Activated CD8-positive, alpha-beta memory T cell treated with anti-CD3 and anti-CD28 coated beads, Interleukin-2, amount 50 U/mL, for 1 hour (primary cell): ENCODE measurements around the gene C11orf71.

Source experiments
- DNase-seq: peaks from one replicate; pipeline ENCODE4 v3.0.0-alpha.2; 2020; ENCODE audit errors: extremely low read depth

C11orf71 gene

GRCh38 chr11:114400216-114400914 is at the start of gene C11orf71, which contains the start of gene RBM7:
Gene C11orf71, minus strand, starts transcription at chr11:114400511. Its CDS starts 180 bp downstream, at chr11:114400331.
Gene RBM7, plus strand, starts transcription at chr11:114400666. Its CDS starts 6 bp downstream, at chr11:114400672.
- DNase-seq = peak; percentile 93

- DNase-seq = no peak
Observed at GRCh38 chr11:114449845-114450244, 49.5 kb upstream of the C11orf71 start.

GRCh38 chr11:114448749-114449482 is 48.6 kb upstream of the C11orf71 start:
- DNase-seq = no peak

- no peak for DNase-seq
Observed at GRCh38 chr11:114447892-114448291, 47.6 kb upstream of the C11orf71 start.

GRCh38 chr11:114447444-114447843 is 47.1 kb upstream of the C11orf71 start:
- DNase-seq = no peak

- DNase-seq = no peak
Observed at GRCh38 chr11:114442536-114442935, 42.2 kb upstream of the C11orf71 start.

- no peak for DNase-seq
Observed at GRCh38 chr11:114441921-114442320, 41.6 kb upstream of the C11orf71 start.

- DNase-seq = no peak
Observed at GRCh38 chr11:114440971-114441763, 40.9 kb upstream of the C11orf71 start.

GRCh38 chr11:114440121-114440860 is 40.0 kb upstream of the C11orf71 start:
- DNase-seq = no peak

GRCh38 chr11:114439229-114440120 is 39.2 kb upstream of the C11orf71 start, which contains the start of gene REXO2:
Gene REXO2, plus strand, starts transcription at chr11:114439467. Its CDS starts 62 bp downstream, at chr11:114439529.
- peak; percentile 79 for DNase-seq

- DNase-seq = no peak
Observed at GRCh38 chr11:114438303-114438702, 38.0 kb upstream of the C11orf71 start.

GRCh38 chr11:114433376-114433775 is 33.1 kb upstream of the C11orf71 start:
- DNase-seq = no peak

GRCh38 chr11:114432893-114433292 is 32.6 kb upstream of the C11orf71 start:
- DNase-seq = no peak

GRCh38 chr11:114430290-114430689 is 30.0 kb upstream of the C11orf71 start:
- no peak for DNase-seq

- DNase-seq = no peak
Observed at GRCh38 chr11:114426280-114426679, 26.0 kb upstream of the C11orf71 start.

- DNase-seq = no peak
Observed at GRCh38 chr11:114416441-114416961, 16.2 kb upstream of the C11orf71 start.

- no peak for DNase-seq
Observed at GRCh38 chr11:114413958-114414357, 13.6 kb upstream of the C11orf71 start.

GRCh38 chr11:114412946-114413345 is 12.6 kb upstream of the C11orf71 start:
- DNase-seq = no peak

- DNase-seq = no peak
Observed at GRCh38 chr11:114401311-114401710, 1.0 kb upstream of the C11orf71 start.

- DNase-seq = no peak
Observed at GRCh38 chr11:114400915-114401223, 558 bp upstream of the C11orf71 start.
